Vagina (tissue), 2 donors: ENCODE measurements around the gene ZCCHC2.

Experiments
- POLR2A ChIP-seq, 2 donors: fragments of 450-650 bp; IDR thresholded peaks; one replicate each; pipeline ENCODE4 v1.6.1; 2017; ENCODE audit warnings: antibody characterized with exemption in 2 of 2, mild to moderate bottlenecking in 2 of 2, moderate library complexity in 2 of 2
- TF ChIP-seq, protein P1 (sequence below), 3 experiments: fragments of 450-650 bp in 2 of 3; fragments of 200-600 bp in 1 of 3; sonication (generic) in 1 of 3; IDR thresholded peaks; one replicate each; pipeline ENCODE4 v1.5.1; 2017 to 2019; ENCODE audit warnings: antibody characterized with exemption in 3 of 3, mild to moderate bottlenecking in 2 of 3, moderate library complexity in 2 of 3

GRCh38 chr18:62519684-62520083 lies 3.1 kb upstream of the ZCCHC2 start:
- no peak for TF ChIP-seq POLR2A (IDR thresholded peaks at IDR 0.05)
- TF ChIP-seq, protein P1, sequence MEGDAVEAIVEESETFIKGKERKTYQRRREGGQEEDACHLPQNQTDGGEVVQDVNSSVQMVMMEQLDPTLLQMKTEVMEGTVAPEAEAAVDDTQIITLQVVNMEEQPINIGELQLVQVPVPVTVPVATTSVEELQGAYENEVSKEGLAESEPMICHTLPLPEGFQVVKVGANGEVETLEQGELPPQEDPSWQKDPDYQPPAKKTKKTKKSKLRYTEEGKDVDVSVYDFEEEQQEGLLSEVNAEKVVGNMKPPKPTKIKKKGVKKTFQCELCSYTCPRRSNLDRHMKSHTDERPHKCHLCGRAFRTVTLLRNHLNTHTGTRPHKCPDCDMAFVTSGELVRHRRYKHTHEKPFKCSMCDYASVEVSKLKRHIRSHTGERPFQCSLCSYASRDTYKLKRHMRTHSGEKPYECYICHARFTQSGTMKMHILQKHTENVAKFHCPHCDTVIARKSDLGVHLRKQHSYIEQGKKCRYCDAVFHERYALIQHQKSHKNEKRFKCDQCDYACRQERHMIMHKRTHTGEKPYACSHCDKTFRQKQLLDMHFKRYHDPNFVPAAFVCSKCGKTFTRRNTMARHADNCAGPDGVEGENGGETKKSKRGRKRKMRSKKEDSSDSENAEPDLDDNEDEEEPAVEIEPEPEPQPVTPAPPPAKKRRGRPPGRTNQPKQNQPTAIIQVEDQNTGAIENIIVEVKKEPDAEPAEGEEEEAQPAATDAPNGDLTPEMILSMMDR (IDR thresholded peaks at IDR 0.05): no peak
